PC-3 (cell line): ENCODE measurements around the gene FAM110A. TPM values are rescaled to one million over a fixed set of nuclear protein-coding genes. Genes with fewer than 3 reads are reported as not detected.

ENCODE experiments used
- ATAC-seq: fragments of 200-7000 bp; cut with Tn5 transposase; 2 replicates; pipeline ENCODE4 v1.9.1; 2020; ENCODE audit warnings: mild to moderate bottlenecking, moderate library complexity
- BruUV-seq: library from RNA; stranded (reverse); fragments of 400-500 nt; replicated peaks from 2 replicates; lab custom pipeline; 2021; lab: Mats Ljungman, UMichigan
- CTCF ChIA-PET: fragments of 300-600 bp; sonication (Branson Sonifier 250); formaldehyde crosslinking; loops from one replicate; lab custom pipeline; 2022; ENCODE audit warnings: antibody characterized with exemption; lab: Charles Lee
- POLR2A ChIA-PET: fragments of 300-600 bp; sonication (Branson Sonifier 250); formaldehyde crosslinking; loops from one replicate; lab custom pipeline; 2022; ENCODE audit warnings: antibody characterized with exemption; ENCODE audit not compliant: unreplicated experiment; lab: Charles Lee
- DNase-seq: peaks from one replicate; pipeline ENCODE4 v3.0.0-alpha.2; 2015
- H2AFZ ChIP-seq: fragments of 300-600 bp; sonication (generic); 2 replicates; pipeline ENCODE4 v1.6.0; 2016; ENCODE audit warnings: antibody characterized with exemption, low read length
- H3F3A ChIP-seq: fragments of 300-600 bp; sonication (generic); one replicate; pipeline ENCODE4 v1.6.0; 2017; ENCODE audit warnings: antibody characterized with exemption, low read length, control low read depth, mild to moderate bottlenecking; ENCODE audit not compliant: unreplicated experiment
- H3K27ac ChIP-seq: fragments of 300-600 bp; sonication (generic); 2 replicates; pipeline ENCODE4 v1.5.1; 2016; ENCODE audit warnings: mild to moderate bottlenecking, low read length
- H3K27me3 ChIP-seq: fragments of 300-600 bp; sonication (generic); 2 replicates; pipeline ENCODE4 v1.6.1; 2016; ENCODE audit warnings: low read length, mixed read lengths
- H3K36me3 ChIP-seq: fragments of 300-600 bp; sonication (generic); 2 replicates; pipeline ENCODE4 v1.6.1; 2016; ENCODE audit warnings: low read depth, mixed run types, low read length, mixed read lengths
- H3K4me1 ChIP-seq: fragments of 300-600 bp; sonication (generic); 2 replicates; pipeline ENCODE4 v1.5.1; 2016; ENCODE audit warnings: low read length; ENCODE audit not compliant: insufficient read depth
- H3K4me2 ChIP-seq: fragments of 300-600 bp; sonication (generic); 2 replicates; pipeline ENCODE4 v1.6.0; 2016; ENCODE audit warnings: low read length
- H3K4me3 ChIP-seq: fragments of 300-600 bp; sonication (generic); 2 replicates; pipeline ENCODE4 v1.5.1; 2016; ENCODE audit warnings: mild to moderate bottlenecking, low read length, mixed read lengths
- H3K79me2 ChIP-seq: fragments of 300-600 bp; sonication (generic); 2 replicates; pipeline ENCODE4 v1.6.1; 2017; ENCODE audit warnings: low read length, mixed read lengths
- H3K9ac ChIP-seq: fragments of 300-600 bp; sonication (generic); 2 replicates; pipeline ENCODE4 v1.6.0; 2016; ENCODE audit warnings: mild to moderate bottlenecking, low read length
- H3K9me2 ChIP-seq: fragments of 300-600 bp; sonication (generic); replicated peaks from 2 replicates; pipeline ENCODE4 v1.6.1; 2016; ENCODE audit warnings: mixed run types, low read length, mixed read lengths
- H3K9me3 ChIP-seq: fragments of 300-600 bp; sonication (generic); 2 replicates; pipeline ENCODE4 v1.6.1; 2016; ENCODE audit warnings: low read length, mixed read lengths
- H4K20me1 ChIP-seq: fragments of 300-600 bp; sonication (generic); 2 replicates; pipeline ENCODE4 v1.6.1; 2016; ENCODE audit warnings: low read length, mixed read lengths
- CTCF ChIP-seq: fragments of 300-600 bp; sonication (generic); conservative IDR thresholded peaks from 2 replicates; pipeline ENCODE4 v1.5.1; 2017; ENCODE audit warnings: antibody characterized with exemption, low read depth, mild to moderate bottlenecking, low read length
- EZH2 ChIP-seq: fragments of 300-600 bp; sonication (generic); IDR thresholded peaks from one replicate; pipeline ENCODE4 v1.6.1; 2017; ENCODE audit warnings: antibody characterized with exemption, mild to moderate bottlenecking, low read length; ENCODE audit not compliant: unreplicated experiment
- EZH2phosphoT487 ChIP-seq: fragments of 300-600 bp; sonication (generic); IDR thresholded peaks from 2 replicates; pipeline ENCODE4 v1.6.1; 2018; ENCODE audit warnings: mild to moderate bottlenecking, antibody characterized with exemption, low read length, borderline replicate concordance
- intact Hi-C: fragments of 100-400 bp; cut with micrococcal nuclease; formaldehyde crosslinking; loops from 2 replicates; pipeline ENCODE4 v1.9.0; 2023
- total RNA-seq: library from RNA; depleted of rRNA; stranded (reverse); fragments of >200 nt; gene quantifications from 2 replicates; pipeline ENCODE4 v1.2.3, GENCODE V29; 2014

The FAM110A gene
- total RNA-seq, 1 experiment from 2014 or later, result 28.4 TPM

GRCh38 chr20:824490-824889 is 9.0 kb upstream of the FAM110A start:
- BruUV-seq, result no TSS peak
- ATAC-seq, result no peak
- CTCF ChIA-PET, result no interaction called here

GRCh38 chr20:824916-825315 is 8.6 kb upstream of the FAM110A start:
- Histone ChIP-seq H3K36me3 (no peaks in the 10 kb centered on the region), H3K4me3 (no peak overlapping the region), H4K20me1 (no peaks in the 10 kb centered on the region), H3K79me2 (no peaks in the 10 kb centered on the region), H3K4me2 (no peak overlapping the region), H3F3A (no peaks in the 10 kb centered on the region), H3K9me3 (no peaks in the 10 kb centered on the region), H3K27me3 (no peaks in the 10 kb centered on the region), H3K4me1 (no peaks in the 10 kb centered on the region), H3K9me2 (no peaks in the 10 kb centered on the region), H3K27ac (no peak overlapping the region), H2AFZ (no peak overlapping the region), H3K9ac (no peak overlapping the region)
- POLR2A ChIA-PET, result no interaction called here
- no peak for ATAC-seq
- CTCF ChIA-PET, result no interaction called here
- DNase-seq, result no peak
- no TSS peak for BruUV-seq
- intact Hi-C loops, result no loop called here
- no peak for TF ChIP-seq CTCF

More at GRCh38 chr20:824490-824889, 9.0 kb upstream of the FAM110A start:
- TF ChIP-seq CTCF (no peak), EZH2phosphoT487 (no peak), EZH2 (no peak)
- no peak overlapping the region for H3K27ac ChIP-seq
- no peaks in the 10 kb centered on the region for H3K27me3 ChIP-seq
- DNase-seq, result no peak
- POLR2A ChIA-PET, result no interaction called here
- H3F3A ChIP-seq, result no peaks in the 10 kb centered on the region
- H3K9me3 ChIP-seq, result no peaks in the 10 kb centered on the region
- no peak overlapping the region for H3K9ac ChIP-seq
- H4K20me1 ChIP-seq, result no peaks in the 10 kb centered on the region
- intact Hi-C loops, result no loop called here
- no peaks in the 10 kb centered on the region for H3K9me2 ChIP-seq
- no peak overlapping the region for H3K4me3 ChIP-seq
- no peak overlapping the region for H2AFZ ChIP-seq
- no peaks in the 10 kb centered on the region for H3K4me1 ChIP-seq
- H3K4me2 ChIP-seq, result no peak overlapping the region
- no peaks in the 10 kb centered on the region for H3K79me2 ChIP-seq
- no peaks in the 10 kb centered on the region for H3K36me3 ChIP-seq

- H3K4me2 ChIP-seq, result no peak overlapping the region
- no peak for DNase-seq
- TF ChIP-seq EZH2 (no peak), EZH2phosphoT487 (no peak), CTCF (no peak)
- H3K27me3 ChIP-seq, result no peaks in the 10 kb centered on the region
- CTCF ChIA-PET, result no interaction called here
- POLR2A ChIA-PET, result no interaction called here
- H2AFZ ChIP-seq, result no peak overlapping the region
- H3K79me2 ChIP-seq, result no peaks in the 10 kb centered on the region
- no TSS peak for BruUV-seq
- no peaks in the 10 kb centered on the region for H3K9me2 ChIP-seq
- no peaks in the 10 kb centered on the region for H3F3A ChIP-seq
- H3K9ac ChIP-seq, result no peak overlapping the region
- H3K36me3 ChIP-seq, result no peaks in the 10 kb centered on the region
- no peaks in the 10 kb centered on the region for H3K4me1 ChIP-seq
- ATAC-seq, result no peak
- no peaks in the 10 kb centered on the region for H4K20me1 ChIP-seq
- intact Hi-C loops, result no loop called here
- no peak overlapping the region for H3K27ac ChIP-seq
- H3K4me3 ChIP-seq, result no peak overlapping the region
- no peaks in the 10 kb centered on the region for H3K9me3 ChIP-seq
Observed at GRCh38 chr20:825710-826421, 7.6 kb upstream of the FAM110A start.
